Endothelial cell of umbilical vein (primary cell): Measurements from ENCODE around the gene SAMD5. TPM values are rescaled to one million over a fixed set of nuclear protein-coding genes. Genes with fewer than 3 reads are reported as not detected.

Experiments
- BruUV-seq: library from RNA; stranded (reverse); fragments of 400-500 nt; replicated peaks from 2 replicates; lab custom pipeline; 2021; lab: Mats Ljungman, UMichigan
- CTCF ChIA-PET: fragments of 300-600, 350-600 bp; sonication (Branson Sonifier 250); formaldehyde crosslinking; loops from one replicate; lab custom pipeline; 2021; ENCODE audit warnings: antibody characterized with exemption, inconsistent platforms; lab: Charles Lee
- POLR2A ChIA-PET: fragments of 300-600, 350-600 bp; sonication (Branson Sonifier 250); formaldehyde crosslinking; loops from one replicate; lab custom pipeline; 2021; ENCODE audit warnings: antibody characterized with exemption, inconsistent platforms; lab: Charles Lee
- DNase-seq: peaks from one replicate; pipeline ENCODE4 v3.0.0-alpha.2; 2011; ENCODE audit warnings: low read depth, low spot score
- FAIRE-seq: peaks from 2 replicates; lab custom pipeline; 2011; peaks lifted over from hg19 to GRCh38; lab: Jason Lieb, UNC
- H2AFZ ChIP-seq: 2 replicates; pipeline ENCODE4 v1.6.0; 2012; ENCODE audit warnings: low read depth, low read length, control low read depth, inconsistent platforms
- H3K27ac ChIP-seq: 2 replicates; pipeline ENCODE4 v1.5.1; 2011; ENCODE audit warnings: low read depth, mild to moderate bottlenecking, control low read depth, low read length, moderate library complexity; ENCODE audit not compliant: insufficient read depth
- H3K27me3 ChIP-seq, 2 experiments: 2 replicates each; pipeline versions ENCODE4 v1.6.0 to v1.6.1; 2011; ENCODE audit warnings: low read length in 2 of 2, mixed read lengths in 1 of 2; ENCODE audit not compliant: control insufficient read depth in 2 of 2, insufficient read depth in 2 of 2
- H3K36me3 ChIP-seq, 2 experiments: 2 replicates in 1 of 2; 3 replicates in 1 of 2; pipeline ENCODE4 v1.5.1; 2011; ENCODE audit warnings: low read length in 2 of 2, mild to moderate bottlenecking in 1 of 2, moderate library complexity in 1 of 2; ENCODE audit not compliant: control insufficient read depth in 2 of 2, insufficient read depth in 2 of 2; ENCODE audit errors: extremely low read depth in 1 of 2
- H3K4me1 ChIP-seq: 3 replicates; pipeline ENCODE4 v1.5.1; 2011; ENCODE audit warnings: mild to moderate bottlenecking, low read length; ENCODE audit not compliant: control insufficient read depth, insufficient read depth; ENCODE audit errors: extremely low read depth
- H3K4me2 ChIP-seq: 2 replicates; pipeline ENCODE4 v1.6.1; 2011; ENCODE audit warnings: low read length, control low read depth, mixed read lengths; ENCODE audit not compliant: insufficient read depth
- H3K4me3 ChIP-seq, 3 experiments: fragments of 200-600 bp in 1 of 3; sonication (generic), shearing (Covaris generic) in 1 of 3; replicated peaks in 1 of 3; 2 replicates each; pipeline ENCODE4 v1.5.1; 2011 to 2016; ENCODE audit warnings: control low read depth in 3 of 3, low read length in 3 of 3, mild to moderate bottlenecking in 2 of 3, inconsistent platforms in 1 of 3, low read depth in 1 of 3, moderate library complexity in 1 of 3; ENCODE audit not compliant: insufficient read depth in 1 of 3
- H3K79me2 ChIP-seq: 2 replicates; pipeline ENCODE4 v1.6.0; 2012; ENCODE audit warnings: low read length, inconsistent platforms; ENCODE audit not compliant: control insufficient read depth, insufficient read depth
- H3K9ac ChIP-seq: replicated peaks from 2 replicates; pipeline ENCODE3; 2011; ENCODE audit warnings: low read length, control low read depth; ENCODE audit not compliant: insufficient read depth; ENCODE audit errors: extremely low read depth
- H3K9me1 ChIP-seq: replicated peaks from 3 replicates; pipeline ENCODE4 v1.6.0; 2011; ENCODE audit warnings: mild to moderate bottlenecking, low read length; ENCODE audit not compliant: control insufficient read depth, insufficient read depth; ENCODE audit errors: extremely low read depth
- H3K9me3 ChIP-seq: replicated peaks from 2 replicates; pipeline ENCODE4 v1.5.1; 2012; ENCODE audit warnings: low read length, inconsistent platforms; ENCODE audit not compliant: control insufficient read depth, insufficient read depth
- H4K20me1 ChIP-seq: replicated peaks from 2 replicates; pipeline ENCODE3; 2011; ENCODE audit warnings: mild to moderate bottlenecking, low read length; ENCODE audit not compliant: control insufficient read depth, insufficient read depth; ENCODE audit errors: extremely low read depth
- EZH2 ChIP-seq: IDR thresholded peaks from 2 replicates; pipeline ENCODE4 v1.6.1; 2012; ENCODE audit warnings: borderline replicate concordance, low read depth, mild to moderate bottlenecking, moderate library complexity, low read length, inconsistent platforms; ENCODE audit not compliant: severe bottlenecking
- FOS ChIP-seq: IDR thresholded peaks from 2 replicates; pipeline ENCODE4 v1.6.1; 2011; ENCODE audit warnings: mild to moderate bottlenecking, low read length, moderate library complexity, borderline replicate concordance; ENCODE audit not compliant: insufficient read depth
- GATA2 ChIP-seq: IDR thresholded peaks from 2 replicates; pipeline ENCODE4 v1.7.0; 2011; ENCODE audit warnings: low read depth, mild to moderate bottlenecking, moderate library complexity, mixed read lengths, low read length; ENCODE audit not compliant: insufficient read length, insufficient read depth
- JUN ChIP-seq: IDR thresholded peaks from 2 replicates; pipeline ENCODE4 v1.6.1; 2011; ENCODE audit warnings: borderline replicate concordance, low read depth; ENCODE audit not compliant: insufficient read length, insufficient read depth
- MAX ChIP-seq: IDR thresholded peaks from 2 replicates; pipeline ENCODE4 v1.6.1; 2011; ENCODE audit not compliant: insufficient read depth, insufficient read length
- MYC ChIP-seq: IDR thresholded peaks from one replicate; pipeline ENCODE4 v1.6.1; 2011; ENCODE audit warnings: mild to moderate bottlenecking, low read depth, low read length
- POLR2A ChIP-seq: IDR thresholded peaks from 2 replicates; pipeline ENCODE4 v1.6.1; 2012; ENCODE audit warnings: low read depth, mild to moderate bottlenecking, control low read depth, low read length
- POLR2AphosphoS5 ChIP-seq: IDR thresholded peaks from 2 replicates; pipeline ENCODE4 v1.6.1; 2012; ENCODE audit warnings: low read depth, mild to moderate bottlenecking, control low read depth, low read length, moderate library complexity; ENCODE audit not compliant: insufficient read depth
- dilution Hi-C: fragments of 300-500 bp; cut with MboI; formaldehyde crosslinking; loops from one replicate; pipeline ENCODE4 v1.15.0; 2019; ENCODE audit warnings: low sequenced_read_pairs; ENCODE audit not compliant: extremely low pct_ligation_motif_present
- intact Hi-C: fragments of 100-400 bp; cut with micrococcal nuclease; formaldehyde crosslinking; loops from one replicate; pipeline ENCODE4 v1.10.0; 2022
- polyA plus RNA-seq, 4 experiments: library from polyadenylated mRNA; depleted of rRNA in 3 of 4; stranded (reverse) in 3 of 4; unstranded in 1 of 4; fragments of >200 nt; gene quantifications; 2 replicates each; pipeline versions ENCODE4 v1.2.1 to v1.2.3, GENCODE V29; 2011 to 2012; ENCODE audit warnings: missing spikeins in 1 of 4
- total RNA-seq: library from RNA; stranded (reverse); gene quantifications from 2 replicates; pipeline ENCODE4 v1.2.3, GENCODE V29; 2021
- TF ChIP-seq, protein P1 (sequence below), 2 donors: IDR thresholded peaks; 1 replicate in 1 of 2; 2 replicates in 1 of 2; pipeline ENCODE4 v1.5.1; 2011; ENCODE audit warnings: low read length in 2 of 2, mild to moderate bottlenecking in 2 of 2, moderate library complexity in 2 of 2, control low read depth in 1 of 2, inconsistent platforms in 1 of 2, low read depth in 1 of 2; ENCODE audit not compliant: insufficient read depth in 1 of 2; ENCODE audit errors: extremely low read depth in 1 of 2

The SAMD5 gene
- total and polyA plus RNA-seq, 2 donors (not counting 3 experiments of a cell fraction or from before 2014, with no cell fraction given), result 0.75 to 6.9 TPM

DNA sequence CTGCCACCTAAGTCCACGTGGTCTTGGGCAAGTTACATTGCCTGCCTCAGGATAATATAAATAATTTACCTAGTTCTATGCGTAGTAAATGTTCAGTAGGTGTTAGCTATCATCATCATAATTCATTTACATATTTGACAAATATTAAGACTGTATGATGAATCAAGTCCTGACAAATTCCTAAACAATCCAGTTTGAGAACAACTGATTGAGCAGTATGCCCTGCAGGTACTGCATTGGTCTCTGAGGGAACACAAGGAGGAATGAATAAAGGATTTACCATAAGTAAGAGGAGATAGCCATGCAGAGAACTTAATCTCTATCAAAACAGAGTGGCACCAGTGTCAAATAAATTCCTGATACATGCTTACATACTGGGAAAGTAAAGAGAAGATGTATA is 70.4 kb downstream of the SAMD5 start:
- no peak overlapping the region for H3K4me2 ChIP-seq
- no peaks in the 10 kb centered on the region for H3K9me1 ChIP-seq
- H3K27me3 ChIP-seq, result no peaks in the 10 kb centered on the region
- no peak overlapping the region for H3K27ac ChIP-seq
- intact Hi-C loops, result no loop called here
- H3K36me3 ChIP-seq, result no peaks in the 10 kb centered on the region
- H4K20me1 ChIP-seq, result no peaks in the 10 kb centered on the region
- no peak for DNase-seq
- ChIA-PET POLR2A (no interaction called here), CTCF (no interaction called here)
- H2AFZ ChIP-seq, result no peak overlapping the region
- no peak for TF ChIP-seq EZH2
- no peak for TF ChIP-seq MAX
- no peak for TF ChIP-seq GATA2
- no peak for TF ChIP-seq FOS
- TF ChIP-seq POLR2AphosphoS5, result no peak
- TF ChIP-seq, protein P1, sequence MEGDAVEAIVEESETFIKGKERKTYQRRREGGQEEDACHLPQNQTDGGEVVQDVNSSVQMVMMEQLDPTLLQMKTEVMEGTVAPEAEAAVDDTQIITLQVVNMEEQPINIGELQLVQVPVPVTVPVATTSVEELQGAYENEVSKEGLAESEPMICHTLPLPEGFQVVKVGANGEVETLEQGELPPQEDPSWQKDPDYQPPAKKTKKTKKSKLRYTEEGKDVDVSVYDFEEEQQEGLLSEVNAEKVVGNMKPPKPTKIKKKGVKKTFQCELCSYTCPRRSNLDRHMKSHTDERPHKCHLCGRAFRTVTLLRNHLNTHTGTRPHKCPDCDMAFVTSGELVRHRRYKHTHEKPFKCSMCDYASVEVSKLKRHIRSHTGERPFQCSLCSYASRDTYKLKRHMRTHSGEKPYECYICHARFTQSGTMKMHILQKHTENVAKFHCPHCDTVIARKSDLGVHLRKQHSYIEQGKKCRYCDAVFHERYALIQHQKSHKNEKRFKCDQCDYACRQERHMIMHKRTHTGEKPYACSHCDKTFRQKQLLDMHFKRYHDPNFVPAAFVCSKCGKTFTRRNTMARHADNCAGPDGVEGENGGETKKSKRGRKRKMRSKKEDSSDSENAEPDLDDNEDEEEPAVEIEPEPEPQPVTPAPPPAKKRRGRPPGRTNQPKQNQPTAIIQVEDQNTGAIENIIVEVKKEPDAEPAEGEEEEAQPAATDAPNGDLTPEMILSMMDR (IDR thresholded peaks at IDR 0.05; ENCODE audit: extremely low read depth in 1 of 2, insufficient read depth in 1 of 2, low read depth in 1 of 2, low read length in 2 of 2), result no peak
- no peak for TF ChIP-seq MYC
- TF ChIP-seq POLR2A, result no peak
- no peak for TF ChIP-seq JUN
- H3K4me1 ChIP-seq, result no peaks in the 10 kb centered on the region
- H3K9ac ChIP-seq, result no peak overlapping the region
- dilution Hi-C loops, result no loop called here
- no peak for FAIRE-seq
- no peak overlapping the region for H3K4me3 ChIP-seq
- H3K9me3 ChIP-seq, result no peaks in the 10 kb centered on the region
- no peaks in the 10 kb centered on the region for H3K79me2 ChIP-seq
- BruUV-seq, result no TSS peak
